Testis (tissue), 2 donors: ENCODE results near the gene ZBTB40.

Source experiments
- CTCF ChIP-seq, 3 experiments: fragments of 450-650 bp in 2 of 3; fragments of 200-600 bp in 1 of 3; sonication (generic) in 1 of 3; IDR thresholded peaks; one replicate each; pipeline ENCODE4 v1.5.1; 2016 to 2019; ENCODE audit warnings: antibody characterized with exemption in 3 of 3, mild to moderate bottlenecking in 2 of 3, moderate library complexity in 1 of 3
- POLR2A ChIP-seq: fragments of 450-650 bp; IDR thresholded peaks from one replicate; pipeline ENCODE4 v1.6.1; 2017; ENCODE audit warnings: antibody characterized with exemption, mild to moderate bottlenecking, moderate library complexity

GRCh38 chr1:22471078-22471477 is 19.4 kb downstream of the ZBTB40 start:
- TF ChIP-seq CTCF (IDR thresholded peaks at IDR 0.05) = no peak
- no peak for TF ChIP-seq POLR2A
